Hematopoietic multipotent progenitor cell treated with erythropoietin and hydrocortisone succinate and interleukin-3 and kit ligand, for 17 days (in vitro differentiated cells): ENCODE results near the gene F2R.
"Not testable (repeated sequence)": the region's sequence is repeated elsewhere in the genome, so short reads cannot be mapped to it uniquely, and the experiment has no call there.

ENCODE experiments used
- DNase-seq: peaks from one replicate; pipeline ENCODE4 v3.0.0-alpha.2; 2015; ENCODE audit warnings: low spot score

Gene F2R

DNA sequence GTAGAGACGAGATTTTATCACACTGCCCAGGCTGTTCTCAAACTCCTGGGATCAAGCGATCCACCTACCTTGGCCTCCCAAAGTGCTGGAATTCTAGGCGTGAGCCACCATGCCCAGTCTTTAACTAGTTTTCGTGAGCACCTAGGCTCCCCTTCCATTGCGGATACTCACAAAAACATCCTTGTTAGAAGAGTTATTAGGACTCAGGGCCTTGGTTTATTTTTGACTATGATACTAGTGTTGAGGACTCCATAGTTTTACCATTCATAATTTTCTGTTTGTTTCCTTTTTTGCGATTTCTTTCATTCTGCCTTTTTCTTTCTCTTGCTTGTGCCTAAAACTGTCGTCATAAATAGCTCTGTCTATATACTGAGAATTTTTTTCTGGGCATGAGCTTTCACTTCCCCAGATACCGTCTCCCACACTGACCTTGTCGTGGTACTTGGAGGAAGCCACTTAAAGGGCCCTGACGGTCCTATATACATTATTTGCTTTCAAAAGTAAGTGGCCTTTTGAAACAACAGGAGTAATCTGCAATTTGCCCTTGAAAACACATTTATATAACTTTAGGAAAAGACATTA is 5.2 kb downstream of the F2R start:
- DNase-seq = no peak

DNA sequence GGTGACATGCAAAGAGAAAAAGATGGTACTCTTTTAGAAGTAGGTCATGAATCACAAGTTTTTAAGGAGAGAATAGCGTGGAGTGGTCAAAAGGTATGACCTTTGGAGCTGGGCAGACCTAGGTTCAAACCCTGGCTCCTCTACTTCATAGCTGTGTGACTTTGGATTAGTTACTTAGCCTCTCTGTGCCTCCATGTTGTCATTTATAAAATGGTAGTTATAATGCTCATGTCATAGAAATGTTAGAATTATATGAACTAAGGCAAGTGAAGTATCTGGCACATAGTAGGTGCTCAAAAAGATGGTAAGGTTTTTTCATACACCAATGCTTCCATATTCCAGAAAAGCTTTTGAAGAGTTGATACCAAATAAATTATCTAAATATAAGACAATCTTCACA is 7.3 kb downstream of the F2R start:
- no peak for DNase-seq

DNA sequence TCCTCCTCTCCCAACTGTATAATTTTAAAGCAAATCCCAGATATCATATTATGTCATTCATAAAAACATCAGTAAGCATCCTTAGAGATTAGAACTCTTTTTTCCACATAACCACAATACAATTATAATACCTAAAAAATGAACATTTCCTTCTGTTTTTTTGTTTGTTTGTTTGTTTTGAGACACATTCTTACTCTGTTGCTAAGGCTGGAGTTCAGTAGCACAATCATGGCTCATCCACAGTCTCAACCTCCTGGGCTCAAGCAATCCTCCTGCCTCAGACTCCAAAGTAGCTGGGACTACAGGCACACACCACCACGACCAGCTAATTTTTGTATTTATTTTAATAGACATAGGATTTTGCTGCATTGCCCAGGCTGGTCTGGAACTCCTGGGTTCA is 8.0 kb downstream of the F2R start:
- DNase-seq = no peak

DNA sequence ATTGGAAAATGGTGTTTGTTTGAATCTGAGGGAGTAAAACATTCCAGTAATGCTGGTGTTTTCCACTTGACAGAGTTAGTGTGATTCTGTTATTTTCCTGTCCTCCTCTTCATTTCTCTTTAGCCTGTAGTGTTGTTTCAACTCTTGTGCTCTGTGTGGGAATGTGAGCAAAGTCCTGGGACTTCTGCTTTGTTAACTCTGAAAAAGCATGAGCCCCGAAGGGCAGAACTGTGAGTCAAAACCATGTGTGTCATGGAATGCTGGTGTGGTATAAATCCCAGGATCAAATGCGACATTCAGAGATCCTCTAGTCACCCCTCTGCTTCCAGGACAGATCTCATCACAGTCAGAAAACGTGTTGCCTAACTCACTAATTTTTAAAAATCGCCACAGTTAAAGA is 8.9 kb downstream of the F2R start:
- DNase-seq = no peak

DNA sequence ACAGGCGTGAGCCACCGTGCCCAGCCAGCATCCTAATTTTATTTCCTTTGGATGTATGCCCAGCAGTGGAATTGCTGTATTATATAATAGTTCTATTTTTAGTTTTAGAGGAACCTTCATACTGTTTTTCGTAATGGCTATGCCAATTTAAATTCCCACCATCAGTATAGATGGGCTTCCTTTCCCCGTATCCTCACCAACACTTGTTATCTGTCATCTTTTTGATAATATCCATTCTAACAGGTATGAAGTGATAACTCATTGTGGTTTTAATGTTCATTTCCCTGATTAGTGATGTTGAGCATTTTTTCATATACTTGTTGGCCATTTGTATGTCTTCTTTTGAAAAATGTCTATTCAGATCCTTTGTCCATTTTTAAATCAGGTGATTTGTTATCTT is 13.0 kb downstream of the F2R start:
- no peak for DNase-seq

DNA sequence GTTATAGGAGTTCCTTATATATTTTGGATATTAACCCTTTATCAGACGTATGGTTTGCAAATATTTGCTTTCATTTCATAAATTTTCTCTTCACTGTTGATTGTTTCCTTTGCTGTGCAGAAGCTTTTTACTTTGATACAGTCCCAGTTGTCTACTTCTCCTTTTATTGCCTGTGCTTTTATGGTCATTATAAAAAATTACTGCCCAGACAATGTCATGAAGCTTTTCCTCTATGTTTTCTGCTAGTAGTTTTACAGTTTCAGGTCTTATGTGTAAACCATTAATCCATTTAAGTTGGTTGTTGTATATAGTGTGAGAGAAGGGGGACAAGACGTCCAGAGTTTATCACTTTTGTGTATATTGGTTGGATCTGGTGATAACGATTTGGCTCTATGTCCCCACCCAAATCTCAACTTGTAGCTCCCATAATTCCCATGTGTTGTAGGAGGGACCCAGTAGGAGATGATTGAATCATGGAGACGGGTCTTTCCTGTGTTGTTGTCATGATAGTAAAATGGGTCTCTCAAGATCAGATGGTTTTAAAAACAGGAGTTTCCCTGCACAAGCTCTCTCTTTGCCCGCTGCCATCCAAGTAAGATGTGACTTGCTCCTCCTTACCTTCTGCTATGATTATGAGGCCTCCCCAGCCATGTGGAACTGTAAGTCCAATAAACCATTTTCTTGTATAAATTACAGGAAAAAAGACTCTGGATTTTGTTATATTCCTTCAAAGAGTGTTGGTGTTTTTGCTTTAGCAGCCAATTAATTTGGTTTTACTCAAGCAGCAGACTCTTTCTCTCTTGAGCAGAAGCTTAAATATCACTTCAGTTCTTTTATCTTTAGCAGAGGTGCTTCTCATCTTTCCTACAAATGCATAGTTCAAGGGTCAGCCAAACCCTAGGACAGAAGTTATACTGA is 13.7 kb downstream of the F2R start:
- DNase-seq = no peak

DNA sequence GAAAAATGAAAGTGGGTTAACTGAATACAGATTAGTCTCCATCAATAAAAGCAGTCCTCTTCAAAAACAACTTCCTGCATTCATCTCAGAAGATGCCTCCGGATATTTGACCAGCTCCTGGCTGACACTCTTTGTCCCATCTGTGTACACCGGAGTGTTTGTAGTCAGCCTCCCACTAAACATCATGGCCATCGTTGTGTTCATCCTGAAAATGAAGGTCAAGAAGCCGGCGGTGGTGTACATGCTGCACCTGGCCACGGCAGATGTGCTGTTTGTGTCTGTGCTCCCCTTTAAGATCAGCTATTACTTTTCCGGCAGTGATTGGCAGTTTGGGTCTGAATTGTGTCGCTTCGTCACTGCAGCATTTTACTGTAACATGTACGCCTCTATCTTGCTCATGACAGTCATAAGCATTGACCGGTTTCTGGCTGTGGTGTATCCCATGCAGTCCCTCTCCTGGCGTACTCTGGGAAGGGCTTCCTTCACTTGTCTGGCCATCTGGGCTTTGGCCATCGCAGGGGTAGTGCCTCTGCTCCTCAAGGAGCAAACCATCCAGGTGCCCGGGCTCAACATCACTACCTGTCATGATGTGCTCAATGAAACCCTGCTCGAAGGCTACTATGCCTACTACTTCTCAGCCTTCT is 16.6 kb downstream of the F2R start:
- DNase-seq = no peak

DNA sequence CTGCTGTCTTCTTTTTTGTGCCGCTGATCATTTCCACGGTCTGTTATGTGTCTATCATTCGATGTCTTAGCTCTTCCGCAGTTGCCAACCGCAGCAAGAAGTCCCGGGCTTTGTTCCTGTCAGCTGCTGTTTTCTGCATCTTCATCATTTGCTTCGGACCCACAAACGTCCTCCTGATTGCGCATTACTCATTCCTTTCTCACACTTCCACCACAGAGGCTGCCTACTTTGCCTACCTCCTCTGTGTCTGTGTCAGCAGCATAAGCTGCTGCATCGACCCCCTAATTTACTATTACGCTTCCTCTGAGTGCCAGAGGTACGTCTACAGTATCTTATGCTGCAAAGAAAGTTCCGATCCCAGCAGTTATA is 17.1 kb downstream of the F2R start:
- DNase-seq = no peak

DNA sequence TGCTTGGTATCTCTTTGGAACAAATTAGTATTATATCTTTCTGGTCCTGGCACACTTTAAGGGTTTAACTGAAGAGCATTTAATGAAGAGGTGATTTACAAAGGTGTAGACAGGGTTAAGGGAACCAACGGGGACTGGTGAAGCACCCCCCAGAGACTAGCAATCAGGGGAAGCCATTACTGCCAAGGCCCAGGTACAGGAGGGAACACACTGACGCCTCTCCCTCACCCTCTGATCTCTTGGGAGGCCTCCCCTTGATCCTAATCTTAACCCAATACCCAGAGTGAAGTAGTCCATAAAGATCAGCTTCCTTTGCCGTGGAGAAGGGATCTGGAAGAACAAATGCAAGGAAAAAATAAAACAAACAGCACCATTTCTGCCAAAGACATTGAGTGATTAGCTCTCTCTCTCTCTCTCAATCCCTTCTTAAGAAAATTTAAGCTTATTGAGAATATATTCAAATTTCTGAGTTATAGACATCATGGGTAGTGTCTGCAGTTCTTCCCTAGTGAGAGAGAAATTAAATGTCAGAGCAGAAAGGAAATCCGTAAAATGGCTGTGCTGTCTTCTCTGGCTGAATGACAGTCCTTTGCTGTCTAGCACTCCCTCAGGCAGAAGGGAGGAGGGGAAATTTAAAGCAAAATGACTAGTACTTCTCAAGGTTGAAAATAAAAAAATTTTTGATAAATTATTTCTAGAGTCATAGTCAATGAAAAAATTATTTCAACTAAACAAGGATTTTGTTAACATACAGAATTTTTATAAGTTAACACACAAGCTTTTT is 20.0 kb downstream of the F2R start:
- DNase-seq = no peak

DNA sequence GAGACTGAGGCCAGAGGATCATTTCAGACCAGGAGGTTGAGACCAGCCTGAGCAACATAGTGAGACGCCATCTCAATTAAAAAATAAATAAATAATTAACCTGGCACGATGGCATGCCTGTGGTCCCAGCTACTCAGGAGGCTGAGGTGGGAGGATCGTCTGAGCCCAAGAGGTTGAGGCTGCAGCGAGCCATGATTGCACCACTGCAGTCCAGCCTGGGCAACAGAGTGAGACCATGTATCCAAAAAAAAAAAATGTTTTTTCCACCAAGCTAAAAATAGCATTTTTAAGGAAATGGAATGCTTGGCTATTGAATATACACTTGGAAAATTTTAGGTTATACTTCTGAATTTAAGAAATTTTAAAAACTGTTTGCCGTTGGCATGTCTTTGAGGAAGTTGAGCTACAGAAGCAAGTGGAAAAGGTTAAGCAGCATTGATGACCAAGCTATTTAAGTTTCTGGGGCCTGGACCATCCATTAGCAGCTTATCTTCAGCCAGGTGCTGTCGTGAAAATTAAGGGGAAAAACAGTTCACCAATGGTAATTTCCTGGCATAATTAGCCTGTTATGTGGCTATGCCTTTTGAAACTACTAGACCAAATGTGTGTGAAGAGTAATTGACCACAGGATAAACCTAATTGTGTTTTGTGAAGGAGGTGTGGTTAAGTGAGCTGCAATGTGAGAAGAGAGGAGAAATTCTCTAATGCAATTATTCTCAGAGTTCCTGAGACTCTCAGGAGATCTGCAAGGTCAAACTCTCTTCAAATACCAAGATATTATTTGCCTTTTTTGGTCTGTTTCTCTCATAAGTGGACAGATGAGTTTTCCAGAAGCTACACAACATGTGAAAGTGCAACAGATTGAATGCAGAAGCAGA is 21.0 kb downstream of the F2R start:
- DNase-seq = no peak

DNA sequence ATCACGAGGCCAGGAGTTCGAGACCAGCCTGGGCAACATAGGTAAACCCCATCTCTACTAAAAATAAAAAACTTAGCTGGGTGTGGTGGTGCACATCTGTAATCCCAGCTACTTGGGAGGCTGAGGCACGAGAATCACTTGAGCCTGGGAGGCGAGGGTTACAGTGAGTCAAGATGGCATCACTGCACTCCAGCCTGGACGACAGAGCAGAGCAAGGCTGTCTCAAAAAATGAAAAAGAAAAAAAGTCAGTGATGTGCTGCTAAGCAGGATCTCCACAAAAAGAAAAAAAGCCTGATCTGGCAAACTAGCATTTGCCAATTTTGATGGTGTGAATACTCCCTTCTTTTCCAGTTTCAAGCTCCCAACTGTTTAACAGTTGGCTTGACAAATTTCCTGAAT is 21.9 kb downstream of the F2R start:
- DNase-seq = no peak

DNA sequence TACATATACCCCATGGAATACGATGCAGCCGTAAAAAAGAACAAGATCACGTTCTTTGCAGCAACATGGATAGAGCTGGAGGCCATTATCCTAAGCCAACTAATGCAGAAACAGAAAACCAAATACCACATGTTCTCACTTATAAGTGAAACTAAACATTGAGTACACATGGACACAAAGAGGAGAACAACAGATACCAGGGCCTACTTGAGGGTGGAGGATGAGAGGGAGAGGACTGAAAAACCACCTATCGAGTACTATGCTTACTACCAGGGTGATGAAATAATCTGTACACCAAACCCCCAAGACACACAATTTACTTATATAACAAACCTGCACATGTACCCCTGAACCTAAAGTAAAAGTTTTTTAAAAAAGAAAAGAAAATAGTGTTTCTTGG is 25.6 kb downstream of the F2R start:
- not testable (repeated sequence) for DNase-seq

DNA sequence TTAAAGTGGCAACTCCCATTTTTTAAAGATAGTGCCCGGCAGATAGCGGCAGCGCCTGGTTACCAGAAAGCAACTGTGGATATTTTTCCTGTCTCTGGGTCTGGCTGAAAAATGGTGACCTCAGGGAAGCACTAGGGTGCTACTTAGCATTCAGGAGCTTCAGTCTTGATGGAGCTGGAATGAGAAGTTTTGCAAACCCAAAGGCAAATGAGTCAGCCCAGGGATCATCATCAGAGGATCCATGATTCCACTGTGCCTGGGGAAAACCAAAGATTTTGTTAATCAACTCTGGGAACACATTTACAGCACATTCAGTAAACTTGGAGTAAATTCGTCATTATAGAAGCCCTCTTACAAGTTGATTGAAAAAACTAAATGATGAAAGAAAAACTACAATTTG is 26.7 kb downstream of the F2R start:
- DNase-seq = no peak

DNA sequence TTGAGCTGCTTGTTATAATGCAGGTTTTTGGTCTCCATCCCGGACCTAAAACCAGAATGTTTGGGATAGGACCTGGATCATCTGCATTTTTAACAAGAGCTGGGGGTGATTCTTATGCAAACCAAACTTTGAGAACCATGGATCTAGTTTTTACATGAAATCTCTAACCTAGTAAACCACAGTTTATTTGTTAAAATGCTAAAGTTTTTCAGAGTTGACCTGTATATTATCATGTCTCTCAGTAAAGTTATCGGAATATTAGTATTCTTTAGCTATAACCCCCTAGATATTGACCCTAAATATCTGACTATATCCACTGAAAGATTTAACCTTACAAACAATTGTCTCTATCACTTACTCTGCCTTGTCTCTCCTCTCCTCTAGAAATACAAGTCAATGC is 28.7 kb downstream of the F2R start:
- DNase-seq = no peak

DNA sequence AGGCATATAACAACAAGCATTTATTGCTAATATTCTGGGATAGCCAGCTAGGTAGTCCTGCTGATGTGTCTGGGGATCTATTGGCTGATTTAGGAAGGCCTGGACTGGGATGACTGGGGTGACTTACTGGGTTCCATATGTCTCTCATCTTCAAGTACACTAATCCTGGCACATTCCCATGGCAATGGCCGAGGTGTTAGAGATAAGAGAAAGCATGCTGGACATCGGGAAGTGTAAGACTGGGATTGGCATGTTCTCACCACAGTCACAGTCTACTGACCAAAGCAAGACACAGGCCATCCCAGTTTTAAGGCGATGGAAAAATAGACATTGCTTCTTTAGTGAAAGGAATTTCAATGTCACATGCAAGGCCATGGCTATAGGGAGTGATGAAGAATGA is 29.7 kb downstream of the F2R start:
- no peak for DNase-seq

DNA sequence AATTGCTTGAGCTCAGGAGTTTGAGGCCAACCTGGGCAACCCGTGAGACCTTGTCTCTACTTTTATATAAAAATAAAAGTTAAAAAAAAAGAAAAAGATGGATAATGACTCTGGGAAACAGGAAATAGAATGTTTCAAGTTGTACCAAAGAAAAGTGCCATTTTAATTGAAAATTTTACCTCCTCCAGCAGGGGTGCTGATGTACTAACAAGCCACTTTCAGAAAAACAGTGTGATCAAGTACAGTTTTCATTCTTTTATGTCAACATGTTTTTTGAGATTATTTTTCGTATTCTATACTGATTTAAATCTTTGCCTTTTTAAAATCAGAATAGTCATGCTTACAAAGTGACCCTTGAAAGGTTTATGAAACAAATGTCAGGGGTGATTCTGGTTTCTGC is 30.8 kb downstream of the F2R start:
- no peak for DNase-seq

DNA sequence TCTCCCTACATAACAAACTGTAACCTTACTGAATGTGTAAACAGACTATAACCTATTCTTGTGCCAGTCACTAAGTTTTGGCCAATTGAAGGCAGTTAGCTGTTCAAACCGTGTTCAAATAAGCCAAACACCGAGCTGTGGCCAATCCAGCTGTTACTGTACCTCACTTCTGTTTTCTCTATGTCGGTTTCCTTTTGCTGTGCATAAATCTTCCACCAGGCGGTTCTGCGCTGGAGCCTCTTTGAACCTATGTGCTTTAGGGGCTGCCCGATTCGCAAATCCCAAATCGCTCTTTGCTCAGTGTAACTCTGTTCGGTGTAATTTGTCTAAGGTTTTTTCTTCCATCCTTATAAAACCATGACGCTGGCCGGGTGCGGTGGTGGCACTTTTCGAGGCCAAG is 31.8 kb downstream of the F2R start:
- DNase-seq = no peak

DNA sequence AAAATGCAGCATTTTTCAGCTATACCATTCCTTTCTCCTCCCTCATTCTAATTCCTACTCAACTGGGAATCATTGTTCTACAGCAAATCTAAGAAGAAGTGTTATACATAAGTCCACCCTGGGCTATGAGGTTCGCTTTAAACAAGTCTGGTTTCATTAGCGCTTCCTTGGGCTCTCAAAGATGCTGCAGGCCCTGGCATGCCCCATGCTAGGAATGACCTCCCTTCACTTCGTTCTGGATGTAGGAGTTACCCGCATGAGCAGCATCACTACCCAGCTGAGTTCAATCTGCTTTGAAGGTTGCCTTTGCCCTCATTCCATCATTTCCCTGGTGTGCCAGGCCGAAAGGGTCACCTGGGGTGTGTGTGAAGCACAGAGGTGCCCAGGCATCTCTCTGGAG is 35.4 kb downstream of the F2R start:
- no peak for DNase-seq

DNA sequence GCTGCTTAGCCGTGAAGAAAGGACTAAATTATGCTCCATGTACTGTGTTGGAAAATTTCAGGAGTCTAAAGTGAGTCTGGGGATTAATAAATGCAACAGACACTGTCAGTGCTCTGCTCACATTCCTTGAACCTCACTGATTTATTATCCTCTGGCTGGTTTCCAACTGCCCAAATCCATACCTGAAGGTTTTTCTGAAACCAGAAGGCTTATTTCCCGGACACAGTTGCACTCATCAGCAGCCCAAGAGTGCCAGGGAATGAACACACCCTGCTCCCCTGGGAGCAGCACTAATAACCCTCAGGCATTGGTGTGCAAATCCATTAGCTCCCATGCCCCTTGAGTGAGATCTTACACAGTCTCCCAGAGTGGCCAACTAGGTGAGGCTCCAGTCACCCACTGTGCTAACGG is 38.7 kb downstream of the F2R start:
- DNase-seq = no peak

DNA sequence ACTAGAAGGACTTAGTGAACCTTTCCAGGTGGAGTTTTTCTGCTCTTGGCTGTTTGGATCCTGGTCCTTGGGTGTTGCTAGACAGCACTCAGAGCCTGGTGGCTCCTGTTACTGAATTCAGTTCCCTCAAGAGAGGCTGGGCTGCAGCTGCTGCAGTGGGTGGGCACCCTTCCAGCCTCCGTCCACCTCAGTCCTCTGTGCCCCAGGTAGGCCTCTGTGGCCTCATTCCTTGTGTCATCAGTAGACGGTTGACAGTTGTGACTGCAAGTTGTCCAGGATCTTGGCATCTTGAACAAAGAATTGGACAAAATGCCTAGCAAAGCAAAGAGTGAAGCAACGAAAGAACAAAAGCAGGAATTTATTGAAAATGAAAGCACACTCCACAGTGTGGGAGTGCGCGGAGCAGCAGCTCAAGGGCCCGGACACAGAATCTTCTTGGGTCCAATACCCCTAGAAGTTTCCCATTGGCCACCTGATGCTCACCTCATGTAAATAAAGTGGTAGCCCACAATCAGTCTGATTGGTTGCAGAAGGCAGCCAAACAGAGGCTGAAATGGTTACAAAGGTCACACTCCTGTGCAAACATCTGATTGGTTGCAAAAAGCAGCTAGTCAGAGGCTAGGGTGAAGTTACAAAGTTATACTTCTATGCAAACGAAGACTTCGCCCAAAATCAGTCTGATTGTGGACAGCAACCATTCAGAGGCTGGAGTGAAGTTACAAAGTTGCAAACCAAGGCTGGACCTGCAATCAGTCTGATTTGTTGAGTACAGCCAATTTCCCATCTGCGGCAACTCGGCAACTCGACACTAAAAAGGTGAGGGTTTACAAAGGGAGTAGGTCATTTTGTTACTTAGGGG is 40.1 kb downstream of the F2R start:
- no peak for DNase-seq

DNA sequence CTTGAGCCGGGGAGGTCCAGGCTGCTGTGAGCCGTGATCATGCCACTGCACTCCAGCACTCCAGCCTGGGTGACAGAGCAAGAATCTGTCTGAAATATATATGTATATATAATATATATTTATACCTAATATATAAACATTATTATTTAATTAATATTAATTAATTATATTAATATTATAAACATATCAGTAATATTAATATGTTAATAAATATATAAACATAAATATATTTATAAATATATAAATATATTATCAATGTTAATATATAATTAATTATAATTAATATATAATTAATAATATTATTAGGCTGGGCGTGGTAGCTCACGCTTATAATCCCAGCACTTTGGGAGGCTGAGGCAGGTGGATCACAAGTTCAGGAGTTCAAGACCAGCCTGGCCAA is 41.1 kb downstream of the F2R start:
- no peak for DNase-seq
